ENCODE measurements around the gene AREG.

The AREG gene

DNA sequence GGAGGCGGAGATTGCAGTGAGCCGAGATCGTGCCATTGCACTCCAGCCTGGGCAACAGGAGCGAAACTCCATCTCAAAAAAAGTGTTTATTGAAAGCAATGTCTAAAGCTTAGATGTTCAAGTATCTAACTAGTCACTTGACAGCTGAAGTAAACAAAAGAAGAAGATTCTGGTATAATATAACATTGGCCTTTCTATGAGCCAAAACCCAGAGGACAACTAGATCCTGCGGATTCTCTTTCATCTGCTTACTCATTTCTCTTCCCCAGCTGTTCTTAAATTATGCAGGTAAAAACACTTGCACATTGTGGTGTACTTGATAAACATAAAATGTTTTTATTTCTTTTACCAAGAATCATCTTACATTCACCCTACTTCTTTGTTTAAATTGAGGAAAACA is 24.1 kb upstream of the AREG start:
- H3K79me2 ChIP-seq (ENCODE audit: low read length), result no peaks in the 10 kb centered on the region
- H3K27ac ChIP-seq (ENCODE audit: low read length), result no peak overlapping the region
- H3K4me3 ChIP-seq (ENCODE audit: low read length), result no peak overlapping the region
- H3K36me3 ChIP-seq (replicated peaks; ENCODE audit: insufficient read depth, low read length), result no peaks in the 10 kb centered on the region
- no peaks in the 10 kb centered on the region for H4K20me1 ChIP-seq (ENCODE audit: insufficient read depth, low read length)
- no peak overlapping the region for H3K4me2 ChIP-seq (ENCODE audit: low read depth, low read length)
- no peaks in the 10 kb centered on the region for H3K9me3 ChIP-seq (replicated peaks; ENCODE audit: insufficient read depth, low read length)
- no peak overlapping the region for H2AFZ ChIP-seq (ENCODE audit: low read length)
- TF ChIP-seq, protein P1, sequence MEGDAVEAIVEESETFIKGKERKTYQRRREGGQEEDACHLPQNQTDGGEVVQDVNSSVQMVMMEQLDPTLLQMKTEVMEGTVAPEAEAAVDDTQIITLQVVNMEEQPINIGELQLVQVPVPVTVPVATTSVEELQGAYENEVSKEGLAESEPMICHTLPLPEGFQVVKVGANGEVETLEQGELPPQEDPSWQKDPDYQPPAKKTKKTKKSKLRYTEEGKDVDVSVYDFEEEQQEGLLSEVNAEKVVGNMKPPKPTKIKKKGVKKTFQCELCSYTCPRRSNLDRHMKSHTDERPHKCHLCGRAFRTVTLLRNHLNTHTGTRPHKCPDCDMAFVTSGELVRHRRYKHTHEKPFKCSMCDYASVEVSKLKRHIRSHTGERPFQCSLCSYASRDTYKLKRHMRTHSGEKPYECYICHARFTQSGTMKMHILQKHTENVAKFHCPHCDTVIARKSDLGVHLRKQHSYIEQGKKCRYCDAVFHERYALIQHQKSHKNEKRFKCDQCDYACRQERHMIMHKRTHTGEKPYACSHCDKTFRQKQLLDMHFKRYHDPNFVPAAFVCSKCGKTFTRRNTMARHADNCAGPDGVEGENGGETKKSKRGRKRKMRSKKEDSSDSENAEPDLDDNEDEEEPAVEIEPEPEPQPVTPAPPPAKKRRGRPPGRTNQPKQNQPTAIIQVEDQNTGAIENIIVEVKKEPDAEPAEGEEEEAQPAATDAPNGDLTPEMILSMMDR (IDR thresholded peaks at IDR 0.05; ENCODE audit: low read length), result no peak
- TF ChIP-seq EZH2phosphoT487 (IDR thresholded peaks at IDR 0.05; ENCODE audit: low read length) (no peak), EZH2 (optimal IDR thresholded peaks at IDR 0.05; ENCODE audit: low read depth, low read length) (no peak)
- no peaks in the 10 kb centered on the region for H3K9me2 ChIP-seq (replicated peaks; ENCODE audit: insufficient read depth, low read length)
- H3K9ac ChIP-seq (ENCODE audit: low read length), result no peak overlapping the region
- no peaks in the 10 kb centered on the region for H3K27me3 ChIP-seq (replicated peaks; ENCODE audit: insufficient read depth, low read length)
- H3K4me1 ChIP-seq (ENCODE audit: low read length), result no peaks in the 10 kb centered on the region
- no peaks in the 10 kb centered on the region for H3F3A ChIP-seq (ENCODE audit: insufficient read depth, low read length)
- no peak for DNase-seq

DNA sequence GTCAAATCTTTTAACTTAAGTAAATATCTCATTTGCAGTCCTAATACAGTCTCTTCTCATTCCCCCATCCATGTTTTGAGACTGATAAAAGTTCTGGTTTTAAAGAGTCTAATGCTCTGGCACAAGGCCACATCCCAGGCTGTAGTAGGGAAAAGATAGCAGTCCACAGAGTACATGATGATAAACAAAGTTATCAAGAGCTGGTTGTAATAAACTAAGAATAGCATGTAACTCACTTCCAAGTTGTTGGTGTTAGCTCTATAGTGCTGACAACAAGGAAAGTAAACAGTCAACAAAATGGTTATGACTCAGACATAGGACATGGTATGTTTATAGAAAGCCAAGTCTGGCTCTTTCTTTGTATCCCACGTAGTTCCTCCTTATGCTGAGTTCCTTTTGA is 21.8 kb upstream of the AREG start:
- H4K20me1 ChIP-seq (ENCODE audit: insufficient read depth, low read length), result no peaks in the 10 kb centered on the region
- H3K9me2 ChIP-seq (replicated peaks; ENCODE audit: insufficient read depth, low read length), result no peaks in the 10 kb centered on the region
- H3F3A ChIP-seq (ENCODE audit: insufficient read depth, low read length), result no peaks in the 10 kb centered on the region
- no peaks in the 10 kb centered on the region for H3K79me2 ChIP-seq (ENCODE audit: low read length)
- H3K27ac ChIP-seq (ENCODE audit: low read length), result no peak overlapping the region
- no peak overlapping the region for H2AFZ ChIP-seq (ENCODE audit: low read length)
- no peaks in the 10 kb centered on the region for H3K4me1 ChIP-seq (ENCODE audit: low read length)
- H3K4me3 ChIP-seq (ENCODE audit: low read length), result no peak overlapping the region
- H3K36me3 ChIP-seq (replicated peaks; ENCODE audit: insufficient read depth, low read length), result no peaks in the 10 kb centered on the region
- H3K27me3 ChIP-seq (replicated peaks; ENCODE audit: insufficient read depth, low read length), result no peaks in the 10 kb centered on the region
- H3K9ac ChIP-seq (ENCODE audit: low read length), result no peak overlapping the region
- no peaks in the 10 kb centered on the region for H3K9me3 ChIP-seq (replicated peaks; ENCODE audit: insufficient read depth, low read length)
- no peak for DNase-seq
- TF ChIP-seq EZH2 (optimal IDR thresholded peaks at IDR 0.05; ENCODE audit: low read depth, low read length) (no peak), EZH2phosphoT487 (IDR thresholded peaks at IDR 0.05; ENCODE audit: low read length) (no peak)
- no peak overlapping the region for H3K4me2 ChIP-seq (ENCODE audit: low read depth, low read length)

DNA sequence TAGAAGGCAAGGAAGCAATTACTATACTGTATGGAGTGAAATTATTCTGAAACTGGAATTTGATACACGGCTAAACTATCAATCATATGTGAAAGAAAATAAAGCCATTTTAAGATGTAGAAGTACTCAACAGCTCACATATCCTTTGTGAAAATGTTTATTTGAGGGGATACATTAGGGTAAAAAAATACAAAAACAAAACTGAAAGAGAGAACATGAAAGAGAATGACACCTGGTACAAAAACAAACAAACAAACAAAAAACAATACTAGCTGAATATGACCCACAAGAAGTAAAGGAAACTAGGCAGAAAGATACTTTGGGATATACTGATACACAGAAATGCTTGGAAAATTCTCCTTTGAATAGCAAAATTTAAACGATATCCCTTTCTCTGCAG is 20.8 kb upstream of the AREG start:
- no peaks in the 10 kb centered on the region for H4K20me1 ChIP-seq (ENCODE audit: insufficient read depth, low read length)
- no peak overlapping the region for H3K4me3 ChIP-seq (ENCODE audit: low read length)
- H3K36me3 ChIP-seq (replicated peaks; ENCODE audit: insufficient read depth, low read length), result no peaks in the 10 kb centered on the region
- no peaks in the 10 kb centered on the region for H3F3A ChIP-seq (ENCODE audit: insufficient read depth, low read length)
- DNase-seq, result no peak
- TF ChIP-seq EZH2phosphoT487 (IDR thresholded peaks at IDR 0.05; ENCODE audit: low read length) (no peak), EZH2 (optimal IDR thresholded peaks at IDR 0.05; ENCODE audit: low read depth, low read length) (no peak)
- TF ChIP-seq, protein P1 (IDR thresholded peaks at IDR 0.05; ENCODE audit: low read length), result no peak
- no peak overlapping the region for H3K4me2 ChIP-seq (ENCODE audit: low read depth, low read length)
- H3K9me3 ChIP-seq (replicated peaks; ENCODE audit: insufficient read depth, low read length), result no peaks in the 10 kb centered on the region
- H3K4me1 ChIP-seq (ENCODE audit: low read length), result no peaks in the 10 kb centered on the region
- no peak overlapping the region for H3K9ac ChIP-seq (ENCODE audit: low read length)
- H3K79me2 ChIP-seq (ENCODE audit: low read length), result no peaks in the 10 kb centered on the region
- H3K9me2 ChIP-seq (replicated peaks; ENCODE audit: insufficient read depth, low read length), result no peaks in the 10 kb centered on the region
- no peaks in the 10 kb centered on the region for H3K27me3 ChIP-seq (replicated peaks; ENCODE audit: insufficient read depth, low read length)
- no peak overlapping the region for H2AFZ ChIP-seq (ENCODE audit: low read length)
- no peak overlapping the region for H3K27ac ChIP-seq (ENCODE audit: low read length)

DNA sequence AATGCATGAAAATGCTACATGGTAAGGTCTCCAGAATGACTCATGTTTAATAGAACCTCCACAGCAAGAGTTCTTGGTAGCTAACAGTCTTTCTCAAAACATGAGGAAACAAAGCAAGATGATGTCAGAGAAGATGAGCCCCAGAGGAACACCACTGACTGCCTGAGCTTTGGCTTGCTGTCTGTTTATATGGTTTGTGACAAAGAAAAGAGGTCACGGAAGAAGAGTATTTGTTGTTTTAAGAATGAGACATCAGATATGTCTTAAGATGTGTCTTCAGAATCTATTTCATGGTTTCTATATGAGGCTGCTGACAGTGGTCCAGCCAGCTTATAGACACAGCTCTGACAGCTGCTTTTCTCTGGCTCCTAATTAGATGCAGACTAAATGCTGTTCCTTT is 18.8 kb upstream of the AREG start:
- TF ChIP-seq EZH2 (optimal IDR thresholded peaks at IDR 0.05; ENCODE audit: low read depth, low read length), result no peak
- TF ChIP-seq, protein P1 (IDR thresholded peaks at IDR 0.05; ENCODE audit: low read length), result no peak
- no peak for TF ChIP-seq EZH2phosphoT487 (IDR thresholded peaks at IDR 0.05; ENCODE audit: low read length)

More for the DNA sequence above, 18.8 kb upstream of the AREG start:
- Histone ChIP-seq H3K4me3 (ENCODE audit: low read length) (no peak overlapping the region), H3K9ac (ENCODE audit: low read length) (no peak overlapping the region), H4K20me1 (ENCODE audit: insufficient read depth, low read length) (no peaks in the 10 kb centered on the region), H3K9me2 (replicated peaks; ENCODE audit: insufficient read depth, low read length) (no peaks in the 10 kb centered on the region), H3K27me3 (replicated peaks; ENCODE audit: insufficient read depth, low read length) (no peaks in the 10 kb centered on the region), H3K36me3 (replicated peaks; ENCODE audit: insufficient read depth, low read length) (no peaks in the 10 kb centered on the region), H3F3A (ENCODE audit: insufficient read depth, low read length) (no peaks in the 10 kb centered on the region), H2AFZ (ENCODE audit: low read length) (no peak overlapping the region), H3K4me1 (ENCODE audit: low read length) (0 out of 2 replicates have a peak, but pooled peaks cover 6% of the 10 kb centered on the region), H3K4me2 (ENCODE audit: low read depth, low read length) (no peak overlapping the region), H3K9me3 (replicated peaks; ENCODE audit: insufficient read depth, low read length) (no peaks in the 10 kb centered on the region), H3K79me2 (ENCODE audit: low read length) (no peaks in the 10 kb centered on the region), H3K27ac (ENCODE audit: low read length) (no peak overlapping the region)
- DNase-seq, result no peak
